ENCODE measurements around the gene LRP1B.

Gene LRP1B

DNA sequence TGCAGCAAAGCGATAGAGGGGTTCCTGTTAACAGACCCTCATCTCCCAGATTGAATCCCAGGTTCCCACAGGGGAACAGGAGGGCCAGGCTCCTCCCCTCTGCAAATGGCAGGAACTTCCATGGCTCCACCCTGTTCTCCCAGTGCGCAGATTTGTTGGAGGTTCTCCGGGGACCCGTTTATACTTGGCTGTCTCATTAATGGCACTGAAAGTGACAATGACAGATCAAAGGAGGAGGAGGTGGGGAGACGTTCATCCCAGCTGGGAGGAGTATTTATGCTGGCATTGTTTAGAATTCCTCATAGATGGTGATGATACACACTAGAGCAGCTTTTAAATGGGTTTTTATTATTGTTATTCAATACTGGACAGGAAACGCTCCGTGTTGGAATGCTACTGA, 186.9 kb downstream of the LRP1B start:
- TF ChIP-seq, protein P1, sequence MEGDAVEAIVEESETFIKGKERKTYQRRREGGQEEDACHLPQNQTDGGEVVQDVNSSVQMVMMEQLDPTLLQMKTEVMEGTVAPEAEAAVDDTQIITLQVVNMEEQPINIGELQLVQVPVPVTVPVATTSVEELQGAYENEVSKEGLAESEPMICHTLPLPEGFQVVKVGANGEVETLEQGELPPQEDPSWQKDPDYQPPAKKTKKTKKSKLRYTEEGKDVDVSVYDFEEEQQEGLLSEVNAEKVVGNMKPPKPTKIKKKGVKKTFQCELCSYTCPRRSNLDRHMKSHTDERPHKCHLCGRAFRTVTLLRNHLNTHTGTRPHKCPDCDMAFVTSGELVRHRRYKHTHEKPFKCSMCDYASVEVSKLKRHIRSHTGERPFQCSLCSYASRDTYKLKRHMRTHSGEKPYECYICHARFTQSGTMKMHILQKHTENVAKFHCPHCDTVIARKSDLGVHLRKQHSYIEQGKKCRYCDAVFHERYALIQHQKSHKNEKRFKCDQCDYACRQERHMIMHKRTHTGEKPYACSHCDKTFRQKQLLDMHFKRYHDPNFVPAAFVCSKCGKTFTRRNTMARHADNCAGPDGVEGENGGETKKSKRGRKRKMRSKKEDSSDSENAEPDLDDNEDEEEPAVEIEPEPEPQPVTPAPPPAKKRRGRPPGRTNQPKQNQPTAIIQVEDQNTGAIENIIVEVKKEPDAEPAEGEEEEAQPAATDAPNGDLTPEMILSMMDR (IDR thresholded peaks at IDR 0.05; ENCODE audit: extremely low read depth, missing control alignments), result no peak
- no peak for DNase-seq (ENCODE audit: low spot score)

DNA sequence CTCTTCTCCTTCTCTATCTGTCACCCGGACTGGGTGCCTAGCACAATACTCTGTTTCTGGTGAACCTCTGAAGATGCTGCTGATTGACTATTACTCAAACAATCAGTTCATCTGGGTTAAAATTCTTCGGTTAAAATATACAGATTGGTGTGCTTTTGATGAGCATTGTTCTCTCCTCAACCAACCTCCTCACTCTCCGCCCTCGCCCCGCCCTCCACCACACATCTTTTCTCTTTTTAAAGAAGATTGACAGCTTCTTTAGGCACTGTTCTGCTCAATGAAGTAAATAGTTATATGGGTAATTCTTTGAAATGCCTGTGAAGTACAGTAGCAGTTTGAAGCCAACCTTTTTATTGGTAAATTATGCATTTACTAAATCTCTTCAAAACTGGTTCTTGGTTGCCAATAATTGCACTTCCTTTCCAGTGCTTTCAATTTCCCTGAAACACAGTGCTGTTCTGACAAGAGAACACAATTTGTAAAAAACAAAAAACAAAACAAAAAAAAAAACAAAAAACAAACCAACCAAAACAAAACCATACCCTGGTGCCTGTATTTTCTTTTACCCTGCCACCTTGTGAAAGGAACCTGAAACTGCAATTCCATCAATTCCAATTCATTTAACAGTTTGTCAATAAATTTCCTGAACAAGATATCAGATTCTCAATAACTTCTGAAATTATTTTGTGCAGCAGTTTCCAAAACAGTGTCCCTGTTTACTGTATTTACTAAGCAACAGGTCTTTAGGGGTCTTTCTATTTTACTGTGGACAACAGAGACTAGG, 188.6 kb downstream of the LRP1B start:
- no peak for DNase-seq (ENCODE audit: low spot score)
- TF ChIP-seq, protein P1 (IDR thresholded peaks at IDR 0.05; ENCODE audit: extremely low read depth, missing control alignments), result no peak

DNA sequence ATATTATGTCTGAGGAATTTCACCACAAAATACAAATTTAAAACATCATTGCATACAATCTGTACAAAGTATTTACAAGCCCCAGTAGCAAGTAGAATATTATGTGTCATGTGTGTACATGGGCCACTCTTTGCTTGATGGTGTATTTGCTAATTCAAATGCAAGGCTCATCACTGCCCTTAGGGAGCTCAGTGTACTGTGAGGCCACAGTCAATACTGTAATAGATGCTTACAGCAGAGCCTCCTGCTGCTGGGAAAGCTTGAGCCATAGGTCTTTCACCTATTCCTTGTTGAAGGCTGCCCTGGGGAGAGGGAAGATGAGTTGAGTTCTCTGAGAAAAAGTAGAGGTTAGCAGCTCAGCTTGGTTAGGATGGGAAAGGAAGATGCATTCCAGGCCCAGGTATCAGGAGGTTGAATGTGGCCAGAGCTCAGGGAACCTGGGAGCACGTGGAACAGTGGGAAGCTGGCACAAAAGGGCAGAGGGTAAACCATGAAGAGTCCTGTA, 189.6 kb downstream of the LRP1B start:
- TF ChIP-seq, protein P1 (IDR thresholded peaks at IDR 0.05; ENCODE audit: extremely low read depth, missing control alignments), result no peak
- DNase-seq (ENCODE audit: low spot score), result no peak

DNA sequence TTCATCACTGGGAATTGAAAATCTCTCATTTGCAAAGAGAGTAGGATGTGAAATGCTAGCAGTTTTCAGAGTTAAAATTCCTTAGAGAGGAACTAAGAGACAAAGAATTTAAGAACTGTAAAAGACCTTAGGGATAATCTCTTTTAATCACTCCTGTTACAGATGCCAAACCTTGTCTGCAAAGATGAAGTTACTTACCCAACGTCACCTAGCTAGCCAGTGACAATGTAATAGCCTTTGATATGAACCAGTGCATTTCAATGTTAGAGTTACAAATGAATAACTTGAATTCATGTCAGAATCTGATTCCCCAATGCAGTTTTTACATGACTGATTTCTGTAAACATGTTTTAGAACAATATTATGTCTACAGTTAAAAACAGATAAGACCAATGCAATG, 190.1 kb downstream of the LRP1B start:
- TF ChIP-seq, protein P1 (IDR thresholded peaks at IDR 0.05; ENCODE audit: extremely low read depth, missing control alignments), result no peak
- no peak for DNase-seq (ENCODE audit: low spot score)

DNA sequence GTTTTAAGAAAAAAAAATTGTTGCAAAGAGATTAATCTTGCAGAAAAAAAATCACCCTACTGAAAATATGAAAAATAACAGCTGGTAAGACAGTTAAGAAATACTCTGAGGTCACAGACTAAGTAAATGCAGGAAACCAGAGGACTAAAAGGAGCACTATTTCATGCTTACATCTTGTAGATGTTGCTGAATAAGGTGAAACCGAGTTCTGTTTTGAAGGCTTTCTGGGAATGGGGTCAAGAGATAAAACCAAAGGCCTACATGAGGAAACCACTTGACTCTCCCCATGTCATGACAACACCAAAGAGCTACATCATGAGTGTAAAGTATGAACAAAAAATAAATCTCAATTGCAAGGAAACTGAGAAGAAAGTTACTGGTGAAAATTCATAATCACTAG, 197.6 kb downstream of the LRP1B start:
- no peak for DNase-seq (ENCODE audit: low spot score)
- TF ChIP-seq, protein P1 (IDR thresholded peaks at IDR 0.05; ENCODE audit: extremely low read depth, missing control alignments), result no peak

DNA sequence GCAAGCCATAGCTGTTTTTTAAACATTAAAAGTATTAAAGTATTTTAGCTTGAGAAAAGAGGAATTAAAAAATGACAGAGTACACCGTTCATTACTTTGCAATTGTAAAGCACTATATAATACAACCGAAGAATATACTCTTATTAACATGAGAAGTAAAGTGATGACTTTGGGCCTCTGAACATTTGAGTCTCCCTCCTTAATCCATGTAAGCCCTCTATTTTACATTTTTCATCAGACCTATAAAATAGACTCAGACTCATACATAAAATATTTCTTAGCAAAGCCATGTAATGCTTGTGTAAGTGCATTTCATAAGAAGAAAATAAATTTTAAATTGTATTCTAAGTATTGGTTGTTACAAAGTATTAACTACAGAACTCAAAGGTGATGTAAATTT, 198.6 kb downstream of the LRP1B start:
- DNase-seq (ENCODE audit: low spot score), result no peak
- TF ChIP-seq, protein P1 (IDR thresholded peaks at IDR 0.05; ENCODE audit: extremely low read depth, missing control alignments), result no peak

DNA sequence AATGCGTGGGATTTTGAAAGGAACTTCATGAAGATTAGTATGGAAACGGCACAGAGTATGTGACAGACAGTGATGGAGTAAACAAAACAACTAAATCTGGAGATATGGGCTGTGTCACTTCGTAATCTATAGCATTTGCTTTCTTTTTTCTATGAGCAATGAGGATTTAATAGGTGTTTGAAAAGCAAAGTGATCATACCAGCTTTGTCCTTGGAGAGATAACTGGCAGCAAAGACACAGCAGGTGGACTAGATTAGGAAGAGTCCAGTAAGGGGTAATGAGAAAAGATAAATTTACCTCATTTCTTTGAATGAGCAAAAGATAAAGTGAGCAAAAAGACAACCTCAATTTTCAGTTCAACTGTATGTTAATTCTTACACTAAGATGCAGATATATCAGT, 199.0 kb downstream of the LRP1B start:
- no peak for DNase-seq (ENCODE audit: low spot score)
- TF ChIP-seq, protein P1 (IDR thresholded peaks at IDR 0.05; ENCODE audit: extremely low read depth, missing control alignments), result no peak

All from GM20000 (cell line).